ENCODE results near the gene CDC42EP5.
"Not testable (repeated sequence)": the region's sequence is repeated elsewhere in the genome, so short reads cannot be mapped to it uniquely, and the experiment has no call there.

Gene CDC42EP5

GRCh38 chr19:54449701-54450069, 23.4 kb downstream of the CDC42EP5 start:
- Histone ChIP-seq H3K36me3 (ENCODE audit: insufficient read depth, low read length) (peaks cover 61% of the 10 kb centered on the region), H3F3A (ENCODE audit: insufficient read depth, low read length) (no peaks in the 10 kb centered on the region), H3K9me3 (ENCODE audit: low read length) (no peaks in the 10 kb centered on the region), H3K27ac (ENCODE audit: low read depth, low read length, poor library complexity, severe bottlenecking) (no peak overlapping the region), H2AFZ (ENCODE audit: low read length) (no peak overlapping the region), H3K27me3 (ENCODE audit: insufficient read depth, low read length) (no peaks in the 10 kb centered on the region), H4K20me1 (ENCODE audit: insufficient read depth, low read length) (no peaks in the 10 kb centered on the region), H3K79me2 (ENCODE audit: insufficient read depth, low read length) (peaks cover 44% of the 10 kb centered on the region), H3K9me2 (ENCODE audit: low read depth, low read length) (no peaks in the 10 kb centered on the region), H3K4me2 (ENCODE audit: low read length) (peak overlapping the region; percentile 96), H3K4me3 (ENCODE audit: low read depth, low read length, poor library complexity, severe bottlenecking) (peak overlapping the region; percentile 79), H3K4me1 (ENCODE audit: insufficient read depth, low read length, severe bottlenecking) (peaks cover 31% of the 10 kb centered on the region), H3K9ac (ENCODE audit: low read length) (peak overlapping the region; percentile 87)
- TF ChIP-seq EZH2 (IDR thresholded peaks at IDR 0.05; ENCODE audit: borderline replicate concordance, low read length) (no peak), CTCF (IDR thresholded peaks at IDR 0.05; ENCODE audit: low read length) (no peak)

GRCh38 chr19:54448774-54449700, 24.1 kb downstream of the CDC42EP5 start, which contains the start of gene LENG8:
TSS of gene LENG8 (plus strand) at chr19:54449199. CDS start at chr19:54451345, 2,146 bp downstream.
- H3K9me3 ChIP-seq (ENCODE audit: low read length), result no peaks in the 10 kb centered on the region
- peak within 1 kb of the TSS; percentile 87 for H3K9ac ChIP-seq (ENCODE audit: low read length)
- H3K27ac ChIP-seq (ENCODE audit: low read depth, low read length, poor library complexity, severe bottlenecking), result peak within 1 kb of the TSS; percentile 59
- H2AFZ ChIP-seq (ENCODE audit: low read length), result no peak within 1 kb of the TSS
- no peaks in the 10 kb centered on the region for H3K27me3 ChIP-seq (ENCODE audit: insufficient read depth, low read length)
- H3K4me2 ChIP-seq (ENCODE audit: low read length), result peak within 1 kb of the TSS; percentile 96
- no peaks in the 10 kb centered on the region for H3F3A ChIP-seq (ENCODE audit: insufficient read depth, low read length)
- H3K79me2 ChIP-seq (ENCODE audit: insufficient read depth, low read length), result peaks cover 44% of the 10 kb centered on the region
- no peaks in the 10 kb centered on the region for H3K9me2 ChIP-seq (ENCODE audit: low read depth, low read length)
- peak within 1 kb of the TSS; percentile 79 for H3K4me3 ChIP-seq (ENCODE audit: low read depth, low read length, poor library complexity, severe bottlenecking)
- peaks cover 56% of the 10 kb centered on the region for H3K36me3 ChIP-seq (ENCODE audit: insufficient read depth, low read length)
- TF ChIP-seq EZH2 (IDR thresholded peaks at IDR 0.05; ENCODE audit: borderline replicate concordance, low read length) (no peak), CTCF (IDR thresholded peaks at IDR 0.05; ENCODE audit: low read length) (no peak)
- peaks cover 31% of the 10 kb centered on the region for H3K4me1 ChIP-seq (ENCODE audit: insufficient read depth, low read length, severe bottlenecking)
- H4K20me1 ChIP-seq (ENCODE audit: insufficient read depth, low read length), result no peaks in the 10 kb centered on the region

GRCh38 chr19:54448040-54448773, 24.9 kb downstream of the CDC42EP5 start:
- TF ChIP-seq EZH2 (IDR thresholded peaks at IDR 0.05; ENCODE audit: borderline replicate concordance, low read length) (no peak), CTCF (IDR thresholded peaks at IDR 0.05; ENCODE audit: low read length) (no peak)
- Histone ChIP-seq H2AFZ (ENCODE audit: low read length) (no peak overlapping the region), H4K20me1 (ENCODE audit: insufficient read depth, low read length) (no peaks in the 10 kb centered on the region), H3K4me3 (ENCODE audit: low read depth, low read length, poor library complexity, severe bottlenecking) (peak overlapping the region; percentile 79), H3F3A (ENCODE audit: insufficient read depth, low read length) (no peaks in the 10 kb centered on the region), H3K9me3 (ENCODE audit: low read length) (no peaks in the 10 kb centered on the region), H3K4me1 (ENCODE audit: insufficient read depth, low read length, severe bottlenecking) (peaks cover 31% of the 10 kb centered on the region), H3K27ac (ENCODE audit: low read depth, low read length, poor library complexity, severe bottlenecking) (peak overlapping the region; percentile 57), H3K27me3 (ENCODE audit: insufficient read depth, low read length) (no peaks in the 10 kb centered on the region), H3K36me3 (ENCODE audit: insufficient read depth, low read length) (peaks cover 48% of the 10 kb centered on the region), H3K79me2 (ENCODE audit: insufficient read depth, low read length) (peaks cover 44% of the 10 kb centered on the region), H3K4me2 (ENCODE audit: low read length) (peak overlapping the region; percentile 96), H3K9me2 (ENCODE audit: low read depth, low read length) (no peaks in the 10 kb centered on the region), H3K9ac (ENCODE audit: low read length) (peak overlapping the region; percentile 87)

GRCh38 chr19:54446349-54446748, 26.7 kb downstream of the CDC42EP5 start:
- H3K27me3 ChIP-seq (ENCODE audit: insufficient read depth, low read length); H3K4me3 ChIP-seq (ENCODE audit: low read depth, low read length, poor library complexity, severe bottlenecking); H3K9me2 ChIP-seq (ENCODE audit: low read depth, low read length); H3K9ac ChIP-seq (ENCODE audit: low read length); H2AFZ ChIP-seq (ENCODE audit: low read length); H3K4me2 ChIP-seq (ENCODE audit: low read length); H3K9me3 ChIP-seq (ENCODE audit: low read length); H4K20me1 ChIP-seq (ENCODE audit: insufficient read depth, low read length); H3F3A ChIP-seq (ENCODE audit: insufficient read depth, low read length); H3K27ac ChIP-seq (ENCODE audit: low read depth, low read length, poor library complexity, severe bottlenecking): not testable (repeated sequence)
- Histone ChIP-seq H3K36me3 (ENCODE audit: insufficient read depth, low read length) (peaks cover 35% of the 10 kb centered on the region), H3K79me2 (ENCODE audit: insufficient read depth, low read length) (peaks cover 37% of the 10 kb centered on the region), H3K4me1 (ENCODE audit: insufficient read depth, low read length, severe bottlenecking) (peaks cover 29% of the 10 kb centered on the region)

All from OCI-LY1 (cell line).